Measurements from ENCODE around the gene DCAF11.
"Not testable (repeated sequence)": the region's sequence is repeated elsewhere in the genome, so short reads cannot be mapped to it uniquely, and the experiment has no call there.

Gene DCAF11

DNA sequence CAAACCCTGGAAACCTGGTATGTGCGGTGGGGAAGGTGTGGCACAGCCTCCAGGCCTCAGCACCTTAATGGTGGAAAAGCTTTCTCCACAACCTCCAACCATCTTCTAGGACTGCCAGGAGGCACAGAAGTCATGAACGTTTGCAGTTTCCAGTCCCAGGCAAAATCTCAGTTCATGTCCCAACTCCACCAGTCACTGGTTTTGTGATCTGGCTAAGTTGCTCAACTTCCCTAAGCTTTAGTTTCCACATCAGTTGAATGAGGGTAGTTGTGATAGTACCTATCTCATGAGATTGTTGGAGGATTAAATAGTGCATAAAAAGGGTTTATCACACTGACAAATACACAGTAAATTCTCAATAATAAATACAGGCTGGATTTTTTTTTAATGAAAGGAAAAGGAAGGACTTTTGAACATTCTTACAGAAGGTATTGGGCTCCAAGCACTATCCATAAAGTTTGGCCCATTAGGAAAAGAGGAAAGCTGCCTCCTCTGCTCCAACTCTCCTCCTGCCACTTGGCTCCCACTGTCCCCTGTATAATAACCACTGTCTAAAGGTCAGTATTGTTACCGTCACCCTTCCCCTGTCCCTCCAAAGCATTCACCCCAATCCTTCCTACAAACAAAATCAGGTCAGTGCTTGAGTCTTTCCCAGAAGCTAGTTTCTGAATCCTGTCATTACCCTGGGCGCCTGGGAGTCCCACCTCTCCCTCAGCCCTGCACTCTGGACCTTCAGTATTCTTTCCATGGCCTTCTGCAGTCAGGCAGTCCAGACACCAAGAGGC is 14.2 kb upstream of the DCAF11 start:
- no peaks in the 10 kb centered on the region; the same call in 1 of the 2 replicates for H3K9me3 ChIP-seq (ENCODE audit: control insufficient read depth, insufficient read depth, low read length)
- H3K4me3 ChIP-seq (ENCODE audit: low read depth, low read length): no peak overlapping the region
- H3K27me3 ChIP-seq (ENCODE audit: control insufficient read depth, insufficient read depth, low read length): no peaks in the 10 kb centered on the region
- H3K27ac ChIP-seq (ENCODE audit: low read depth, low read length): no peak overlapping the region
- peaks cover 5% of the 10 kb centered on the region for H3K4me1 ChIP-seq (ENCODE audit: control insufficient read depth, insufficient read depth, low read length)
- H3K36me3 ChIP-seq (ENCODE audit: control insufficient read depth, insufficient read depth, low read length): peaks cover 60% of the 10 kb centered on the region
- H3K9ac ChIP-seq (ENCODE audit: low read depth, low read length): no peak overlapping the region

DNA sequence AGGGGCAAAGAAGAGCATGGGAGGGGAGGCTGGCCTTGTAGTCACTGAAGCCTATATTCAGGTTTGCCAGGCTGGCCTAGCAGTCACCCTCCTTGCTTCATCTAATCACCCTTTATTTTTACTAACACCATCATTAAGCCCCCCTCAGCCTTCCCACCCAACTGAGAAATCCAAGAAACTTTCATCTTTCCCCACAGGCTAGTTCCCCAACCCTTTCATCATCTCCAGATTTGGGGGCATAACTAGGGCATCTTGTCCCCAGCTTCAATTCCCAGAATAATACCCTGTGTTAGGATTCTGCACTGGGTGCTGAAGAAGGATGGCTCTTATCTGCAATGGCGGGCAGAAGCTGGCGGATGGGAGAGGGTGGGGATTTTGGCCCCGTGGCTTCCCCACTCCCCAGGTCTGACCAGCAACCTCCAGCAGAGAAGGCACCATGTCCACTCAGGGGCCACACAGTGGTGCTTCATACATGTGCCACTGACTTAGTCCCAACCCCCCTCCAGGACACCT is 13.5 kb upstream of the DCAF11 start:
- H3K27me3 ChIP-seq (ENCODE audit: control insufficient read depth, insufficient read depth, low read length): no peaks in the 10 kb centered on the region
- H3K9ac ChIP-seq (ENCODE audit: low read depth, low read length): no peak overlapping the region
- H3K27ac ChIP-seq (ENCODE audit: low read depth, low read length): no peak overlapping the region
- no peaks in the 10 kb centered on the region; the same call in 1 of the 2 replicates for H3K9me3 ChIP-seq (ENCODE audit: control insufficient read depth, insufficient read depth, low read length)
- peaks cover 60% of the 10 kb centered on the region for H3K36me3 ChIP-seq (ENCODE audit: control insufficient read depth, insufficient read depth, low read length)
- H3K4me1 ChIP-seq (ENCODE audit: control insufficient read depth, insufficient read depth, low read length): no peaks in the 10 kb centered on the region
- no peak overlapping the region for H3K4me3 ChIP-seq (ENCODE audit: low read depth, low read length)

DNA sequence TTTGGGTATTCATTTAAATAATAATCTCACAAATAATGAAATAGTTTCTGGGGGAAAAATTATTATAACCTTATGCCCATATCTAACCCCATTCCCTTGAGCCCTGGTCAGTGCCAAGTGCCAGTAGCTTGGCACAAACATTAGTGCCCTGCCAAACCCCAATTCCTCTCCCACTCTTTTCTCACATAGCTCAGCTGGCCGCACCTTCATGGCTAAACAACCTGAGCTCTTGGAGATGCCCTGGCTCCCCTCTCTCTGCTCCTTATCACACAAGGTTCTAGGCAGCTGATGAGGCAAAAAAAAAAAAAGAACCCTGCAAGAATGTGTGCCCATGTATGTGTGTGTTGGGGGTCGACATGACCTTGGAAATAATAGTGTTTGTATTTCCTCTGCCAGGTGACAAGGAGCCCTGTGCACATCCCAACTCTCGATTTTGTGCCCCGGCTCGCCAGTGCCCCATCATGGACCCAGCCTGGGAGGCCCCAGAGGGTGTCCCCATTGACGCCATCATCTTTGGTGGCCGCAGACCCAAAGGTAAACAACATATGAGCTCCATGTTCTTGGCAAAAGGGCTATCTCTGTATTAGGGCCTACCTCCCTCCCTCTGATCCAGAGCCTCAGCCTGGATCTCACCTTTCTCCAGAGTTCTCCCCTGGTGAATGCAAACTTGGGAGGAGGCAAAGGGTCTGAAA is 12.1 kb upstream of the DCAF11 start:
- Histone ChIP-seq H3K4me3 (ENCODE audit: low read depth, low read length) (no peak overlapping the region), H3K27ac (ENCODE audit: low read depth, low read length) (no peak overlapping the region), H3K27me3 (ENCODE audit: control insufficient read depth, insufficient read depth, low read length) (no peaks in the 10 kb centered on the region), H3K9ac (ENCODE audit: low read depth, low read length) (no peak overlapping the region), H3K9me3 (ENCODE audit: control insufficient read depth, insufficient read depth, low read length) (no peaks in the 10 kb centered on the region; the same call in 1 of the 2 replicates), H3K36me3 (ENCODE audit: control insufficient read depth, insufficient read depth, low read length) (peaks cover 60% of the 10 kb centered on the region), H3K4me1 (ENCODE audit: control insufficient read depth, insufficient read depth, low read length) (no peaks in the 10 kb centered on the region)

DNA sequence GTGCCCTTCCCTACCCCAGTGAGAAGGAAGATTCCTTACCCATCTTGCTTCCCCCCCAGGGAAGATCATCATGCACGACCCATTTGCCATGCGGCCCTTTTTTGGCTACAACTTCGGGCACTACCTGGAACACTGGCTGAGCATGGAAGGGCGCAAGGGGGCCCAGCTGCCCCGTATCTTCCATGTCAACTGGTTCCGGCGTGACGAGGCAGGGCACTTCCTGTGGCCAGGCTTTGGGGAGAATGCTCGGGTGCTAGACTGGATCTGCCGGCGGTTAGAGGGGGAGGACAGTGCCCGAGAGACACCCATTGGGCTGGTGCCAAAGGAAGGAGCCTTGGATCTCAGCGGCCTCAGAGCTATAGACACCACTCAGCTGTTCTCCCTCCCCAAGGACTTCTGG is 11.1 kb upstream of the DCAF11 start:
- no peak overlapping the region for H3K4me3 ChIP-seq (ENCODE audit: low read depth, low read length)
- H3K27me3 ChIP-seq (ENCODE audit: control insufficient read depth, insufficient read depth, low read length): no peaks in the 10 kb centered on the region
- H3K9ac ChIP-seq (ENCODE audit: low read depth, low read length): no peak overlapping the region
- H3K36me3 ChIP-seq (ENCODE audit: control insufficient read depth, insufficient read depth, low read length): peaks cover 51% of the 10 kb centered on the region
- H3K9me3 ChIP-seq (ENCODE audit: control insufficient read depth, insufficient read depth, low read length): no peaks in the 10 kb centered on the region; the same call in 1 of the 2 replicates
- no peak overlapping the region for H3K27ac ChIP-seq (ENCODE audit: low read depth, low read length)
- no peaks in the 10 kb centered on the region for H3K4me1 ChIP-seq (ENCODE audit: control insufficient read depth, insufficient read depth, low read length)

DNA sequence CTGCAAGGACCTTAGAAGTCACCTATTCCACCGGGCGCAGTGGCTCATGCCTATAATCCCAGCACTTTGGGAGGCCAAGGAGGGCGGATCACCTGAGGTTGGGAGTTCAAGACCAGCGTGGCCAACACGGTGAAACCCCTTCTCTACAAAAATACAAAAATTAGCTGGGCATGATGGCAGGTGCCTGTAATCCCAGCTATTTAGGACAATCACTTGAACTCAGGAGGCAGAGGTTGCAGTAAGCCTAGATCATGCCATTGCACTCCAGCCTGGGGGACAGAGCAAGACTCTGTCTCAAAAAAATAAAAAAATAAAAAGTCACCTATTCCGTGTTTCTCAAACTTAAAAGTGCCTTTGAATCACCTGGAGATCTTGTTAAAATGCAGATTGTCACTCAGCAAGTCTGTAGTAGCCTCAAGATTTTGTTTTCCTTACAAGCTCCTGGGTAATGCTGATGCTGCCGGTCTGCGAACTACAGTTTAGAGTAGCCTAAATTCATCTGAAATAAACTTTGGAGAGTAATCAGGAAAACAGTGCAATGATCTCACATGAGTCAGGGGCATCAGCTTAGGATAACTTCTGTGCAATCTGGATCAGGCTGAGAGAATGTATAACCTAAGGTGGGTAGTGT is 8.9 kb upstream of the DCAF11 start:
- not testable (repeated sequence) for H3K4me1 ChIP-seq (ENCODE audit: control insufficient read depth, insufficient read depth, low read length); H3K27me3 ChIP-seq (ENCODE audit: control insufficient read depth, insufficient read depth, low read length); H3K27ac ChIP-seq (ENCODE audit: low read depth, low read length); H3K9me3 ChIP-seq (ENCODE audit: control insufficient read depth, insufficient read depth, low read length); H3K4me3 ChIP-seq (ENCODE audit: low read depth, low read length); H3K9ac ChIP-seq (ENCODE audit: low read depth, low read length)
- H3K36me3 ChIP-seq (ENCODE audit: control insufficient read depth, insufficient read depth, low read length): peaks cover 29% of the 10 kb centered on the region

DNA sequence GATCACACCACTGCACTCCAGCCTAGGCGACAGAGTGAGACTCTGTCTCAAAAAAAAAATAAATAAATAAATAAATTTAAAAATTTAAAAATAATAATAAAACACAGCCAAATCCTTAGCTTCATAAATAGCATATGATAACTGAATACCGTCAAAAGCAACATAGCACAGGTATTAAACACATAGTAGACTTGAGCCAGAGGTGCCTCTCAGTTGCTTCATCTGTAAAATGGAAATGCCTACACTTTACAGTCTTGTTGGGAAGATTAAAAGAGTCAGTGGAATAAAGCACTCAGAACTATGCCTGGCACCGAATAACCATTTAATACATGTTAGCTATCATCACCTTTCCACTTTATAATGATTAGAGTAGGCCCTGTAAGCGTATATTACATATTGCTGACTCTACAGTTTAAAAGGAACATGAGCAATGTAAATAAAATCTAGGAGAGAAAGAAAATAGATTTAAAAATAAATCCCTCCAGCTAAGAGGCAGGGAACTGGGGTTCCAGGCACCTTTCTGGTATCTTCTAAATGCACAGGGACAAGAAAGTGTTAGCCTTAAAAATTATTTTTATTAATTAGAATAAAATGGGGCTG is 7.8 kb upstream of the DCAF11 start:
- Histone ChIP-seq H3K9ac (ENCODE audit: low read depth, low read length) (no peak overlapping the region), H3K27ac (ENCODE audit: low read depth, low read length) (no peak overlapping the region), H3K27me3 (ENCODE audit: control insufficient read depth, insufficient read depth, low read length) (no peaks in the 10 kb centered on the region), H3K4me1 (ENCODE audit: control insufficient read depth, insufficient read depth, low read length) (no peaks in the 10 kb centered on the region), H3K36me3 (ENCODE audit: control insufficient read depth, insufficient read depth, low read length) (peaks cover 21% of the 10 kb centered on the region), H3K9me3 (ENCODE audit: control insufficient read depth, insufficient read depth, low read length) (no peaks in the 10 kb centered on the region; the same call in 1 of the 2 replicates), H3K4me3 (ENCODE audit: low read depth, low read length) (no peak overlapping the region)

DNA sequence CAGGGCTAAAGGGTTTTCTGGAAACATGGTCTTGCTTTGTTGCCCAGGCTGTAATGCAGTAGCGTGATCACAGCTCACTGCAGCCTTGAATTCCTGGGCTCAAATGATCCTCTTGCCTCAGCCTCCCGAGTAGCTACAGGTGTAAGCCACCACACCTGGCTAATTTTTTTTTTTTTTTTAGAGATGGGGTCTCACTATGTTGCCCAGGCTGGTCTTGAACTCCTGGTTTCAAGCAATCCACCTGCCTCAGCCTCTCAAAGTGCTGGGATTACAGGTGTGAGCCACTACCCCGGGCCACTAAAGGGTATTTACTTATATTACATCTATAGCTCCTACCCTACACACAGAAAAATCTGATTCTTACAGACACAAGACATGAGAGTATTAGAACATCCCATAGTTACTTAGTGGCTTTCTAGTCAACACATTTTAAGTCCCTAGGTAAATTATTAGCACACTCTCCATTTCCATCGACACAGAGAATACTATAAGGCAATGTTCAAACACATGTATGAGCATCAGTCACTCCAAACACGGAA is 6.2 kb upstream of the DCAF11 start:
- H3K27ac ChIP-seq (ENCODE audit: low read depth, low read length): no peak overlapping the region
- H3K9me3 ChIP-seq (ENCODE audit: control insufficient read depth, insufficient read depth, low read length): no peaks in the 10 kb centered on the region; the same call in 1 of the 2 replicates
- H3K9ac ChIP-seq (ENCODE audit: low read depth, low read length): no peak overlapping the region
- no peak overlapping the region for H3K4me3 ChIP-seq (ENCODE audit: low read depth, low read length)
- no peaks in the 10 kb centered on the region for H3K27me3 ChIP-seq (ENCODE audit: control insufficient read depth, insufficient read depth, low read length)
- H3K4me1 ChIP-seq (ENCODE audit: control insufficient read depth, insufficient read depth, low read length): no peaks in the 10 kb centered on the region
- H3K36me3 ChIP-seq (ENCODE audit: control insufficient read depth, insufficient read depth, low read length): peaks cover 8% of the 10 kb centered on the region

DNA sequence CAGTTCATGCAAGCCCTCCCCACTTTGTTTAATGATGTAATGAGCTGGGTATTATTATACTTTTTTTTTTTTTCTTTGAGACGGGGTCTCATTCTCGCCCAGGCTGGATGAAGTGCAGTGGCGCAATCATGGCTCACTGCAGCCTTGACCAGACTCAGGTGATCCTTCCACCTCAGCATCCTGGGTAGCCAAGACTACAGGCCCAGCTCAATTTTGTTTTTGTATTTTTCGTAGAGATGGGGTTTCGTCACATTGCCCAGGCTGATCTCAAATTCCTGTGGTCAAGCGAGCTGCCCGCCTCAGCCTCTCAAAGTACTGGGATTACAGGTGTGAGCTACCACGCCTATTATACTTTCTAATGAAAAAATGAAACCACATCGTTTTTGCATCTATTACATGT is 4.5 kb upstream of the DCAF11 start:
- Histone ChIP-seq H3K9ac (ENCODE audit: low read depth, low read length) (no peak overlapping the region), H3K27ac (ENCODE audit: low read depth, low read length) (no peak overlapping the region), H3K4me1 (ENCODE audit: control insufficient read depth, insufficient read depth, low read length) (no peaks in the 10 kb centered on the region), H3K27me3 (ENCODE audit: control insufficient read depth, insufficient read depth, low read length) (no peaks in the 10 kb centered on the region), H3K36me3 (ENCODE audit: control insufficient read depth, insufficient read depth, low read length) (no peaks in the 10 kb centered on the region), H3K9me3 (ENCODE audit: control insufficient read depth, insufficient read depth, low read length) (no peaks in the 10 kb centered on the region), H3K4me3 (ENCODE audit: low read depth, low read length) (no peak overlapping the region)

DNA sequence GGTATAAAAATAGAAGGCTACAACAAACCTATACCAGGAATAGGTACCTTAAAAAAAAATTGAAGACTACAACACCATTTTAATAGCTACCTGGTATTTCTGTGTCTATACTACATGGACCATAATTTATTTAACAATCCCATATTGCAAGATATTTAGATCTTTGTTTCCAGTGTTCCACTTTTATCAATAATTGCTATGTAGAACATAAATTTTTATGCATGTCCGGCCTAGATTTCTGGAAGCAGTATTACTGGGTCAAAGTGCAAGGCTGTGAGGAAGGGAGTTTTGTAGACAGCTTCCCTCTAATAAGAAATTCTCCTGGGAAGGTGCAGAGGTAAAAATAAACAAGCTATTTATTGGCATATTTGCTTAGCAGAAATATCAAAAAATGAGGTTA is 4.1 kb upstream of the DCAF11 start:
- no peak overlapping the region for H3K27ac ChIP-seq (ENCODE audit: low read depth, low read length)
- H3K27me3 ChIP-seq (ENCODE audit: control insufficient read depth, insufficient read depth, low read length): no peaks in the 10 kb centered on the region
- H3K9ac ChIP-seq (ENCODE audit: low read depth, low read length): no peak overlapping the region
- no peaks in the 10 kb centered on the region for H3K9me3 ChIP-seq (ENCODE audit: control insufficient read depth, insufficient read depth, low read length)
- H3K4me3 ChIP-seq (ENCODE audit: low read depth, low read length): no peak overlapping the region
- no peaks in the 10 kb centered on the region for H3K36me3 ChIP-seq (ENCODE audit: control insufficient read depth, insufficient read depth, low read length)
- H3K4me1 ChIP-seq (ENCODE audit: control insufficient read depth, insufficient read depth, low read length): no peaks in the 10 kb centered on the region

DNA sequence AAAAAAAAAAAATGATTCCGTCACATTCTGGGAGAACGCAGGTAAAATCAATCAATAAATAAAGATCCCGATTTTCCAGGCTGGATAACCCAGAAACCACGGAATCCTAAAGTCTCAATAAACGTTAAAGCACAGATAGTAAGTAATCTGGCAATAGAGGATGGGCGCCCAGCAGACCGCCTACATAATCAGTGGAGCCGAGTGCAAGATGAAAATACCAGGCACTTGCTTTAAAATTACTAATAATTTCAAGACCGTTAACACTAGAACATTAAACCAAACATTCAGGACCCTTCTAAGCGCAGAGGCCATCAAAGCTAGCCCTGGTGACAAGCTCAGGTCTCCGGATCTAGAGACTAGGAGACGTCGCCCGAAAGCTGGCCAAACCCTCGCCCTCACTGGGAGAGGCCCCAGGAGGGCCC is 1.2 kb upstream of the DCAF11 start:
- H3K9me3 ChIP-seq (ENCODE audit: control insufficient read depth, insufficient read depth, low read length): no peaks in the 10 kb centered on the region
- H3K27ac ChIP-seq (ENCODE audit: low read depth, low read length): peak overlapping the region; percentile 97
- H3K36me3 ChIP-seq (ENCODE audit: control insufficient read depth, insufficient read depth, low read length): peaks cover 20% of the 10 kb centered on the region
- H3K27me3 ChIP-seq (ENCODE audit: control insufficient read depth, insufficient read depth, low read length): no peaks in the 10 kb centered on the region
- H3K9ac ChIP-seq (ENCODE audit: low read depth, low read length): peak overlapping the region; percentile 66
- H3K4me3 ChIP-seq (ENCODE audit: low read depth, low read length): peak overlapping the region; percentile 92
- no peaks in the 10 kb centered on the region for H3K4me1 ChIP-seq (ENCODE audit: control insufficient read depth, insufficient read depth, low read length)

All from HUES48 (cell line).